Measurements from ENCODE around the gene USP26. TPM values are rescaled to one million over a fixed set of nuclear protein-coding genes. Genes with fewer than 3 reads are reported as not detected.
"Not testable (repeated sequence)": the region's sequence is repeated elsewhere in the genome, so short reads cannot be mapped to it uniquely, and the experiment has no call there.

The USP26 gene
- total and polyA plus RNA-seq, 2 experiments from 2014 or later: not detected

DNA sequence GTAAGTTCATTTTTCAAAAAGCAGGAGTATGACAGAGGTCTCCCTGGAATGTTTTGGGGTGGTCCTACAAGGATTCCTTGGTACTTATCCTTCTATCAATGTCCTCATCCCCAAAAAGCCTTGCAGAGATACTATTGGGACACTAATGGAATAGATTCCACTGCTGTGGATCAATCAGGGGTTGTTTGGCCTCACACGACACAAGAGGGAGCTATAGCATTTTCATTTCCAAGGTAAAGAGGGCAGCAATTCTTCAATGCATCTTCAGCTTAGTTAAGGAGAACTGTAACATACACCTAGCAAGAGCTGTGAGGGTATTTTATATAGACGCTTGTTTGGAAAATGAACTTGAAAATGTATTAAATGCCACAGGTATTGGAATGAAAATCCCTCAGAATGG, 50.9 kb downstream of the USP26 start:
- Histone ChIP-seq H3K27me3 (replicated peaks; ENCODE audit: insufficient read depth) (no peaks in the 10 kb centered on the region), H3K9me3 (ENCODE audit: low read depth) (no peaks in the 10 kb centered on the region), H4K20me1 (ENCODE audit: insufficient read depth) (no peaks in the 10 kb centered on the region), H3K4me3 (no peak overlapping the region), H3K9me2 (ENCODE audit: insufficient read depth) (no peaks in the 10 kb centered on the region), H2AFZ (no peak overlapping the region), H3K9ac (no peak overlapping the region), H3K79me2 (ENCODE audit: insufficient read depth) (no peaks in the 10 kb centered on the region), H3K4me1 (ENCODE audit: insufficient read depth) (no peaks in the 10 kb centered on the region), H3K4me2 (ENCODE audit: unreplicated experiment) (no peak overlapping the region), H3K27ac (no peak overlapping the region), H3K36me3 (ENCODE audit: low read depth) (no peaks in the 10 kb centered on the region), H3F3A (ENCODE audit: insufficient read depth) (no peaks in the 10 kb centered on the region)
- no peak for TF ChIP-seq EZH2 (IDR thresholded peaks at IDR 0.05; ENCODE audit: insufficient read depth, poor library complexity, severe bottlenecking)
- no peak for TF ChIP-seq EZH2phosphoT487 (IDR thresholded peaks at IDR 0.05; ENCODE audit: insufficient read depth, low read depth)
- 0 to 10% methylated on average over 2 of the region's 2 CpGs for WGBS, 2 experiments (ENCODE audit: low coverage in 1 of 2, low lambda C conversion rate in 2 of 2, missing lambda C conversion rate in 2 of 2)
- peak; percentile 15 for DNase-seq
- in situ Hi-C loops (cut with MboI): no loop called here

DNA sequence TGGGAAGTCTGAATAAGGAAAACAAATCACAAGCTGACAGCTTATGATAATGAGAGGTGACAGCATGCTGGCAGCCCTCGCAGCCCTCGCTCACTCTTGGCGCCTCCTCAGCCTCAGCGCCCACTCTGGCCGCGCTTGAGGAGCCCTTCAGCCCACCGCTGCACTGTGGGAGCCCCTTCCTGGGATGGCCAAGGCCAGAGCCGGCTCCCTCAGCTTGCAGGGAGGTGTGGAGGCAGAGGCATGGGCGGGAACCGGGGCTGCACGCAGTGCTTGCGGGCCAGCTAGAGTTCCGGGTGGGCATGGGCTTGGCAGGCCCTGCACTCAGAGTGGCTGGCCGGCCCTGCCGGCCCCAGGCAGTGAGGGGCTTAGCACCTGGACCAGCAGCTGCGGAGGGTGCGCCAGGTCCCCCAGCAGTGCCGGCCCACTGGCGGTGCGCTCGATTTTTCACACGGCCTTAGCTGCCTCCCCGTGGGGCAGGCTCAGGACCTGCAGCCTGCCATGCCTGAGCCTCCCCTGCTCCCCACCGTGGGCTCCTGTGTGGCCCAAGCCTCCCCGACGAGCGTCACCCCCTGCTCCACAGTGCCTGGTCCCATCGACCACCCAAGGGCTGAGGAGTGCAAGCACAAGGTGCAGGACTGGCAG, 52.6 kb downstream of the USP26 start:
- H3K36me3 ChIP-seq (ENCODE audit: low read depth); H3K27me3 ChIP-seq (replicated peaks; ENCODE audit: insufficient read depth); H3K4me1 ChIP-seq (ENCODE audit: insufficient read depth); H3K9ac ChIP-seq; in situ Hi-C loops (cut with MboI); H3K9me2 ChIP-seq (ENCODE audit: insufficient read depth); H3K9me3 ChIP-seq (ENCODE audit: low read depth); DNase-seq; H4K20me1 ChIP-seq (ENCODE audit: insufficient read depth); H3K4me2 ChIP-seq (ENCODE audit: unreplicated experiment); H3F3A ChIP-seq (ENCODE audit: insufficient read depth); H3K4me3 ChIP-seq; H3K27ac ChIP-seq; H2AFZ ChIP-seq; H3K79me2 ChIP-seq (ENCODE audit: insufficient read depth): not testable (repeated sequence)
- 76 to 92% methylated on average over 7 to 13 of the region's 28 CpGs for WGBS, 2 experiments (ENCODE audit: low coverage in 1 of 2, low lambda C conversion rate in 2 of 2, missing lambda C conversion rate in 2 of 2)

GRCh38 chrX:133042260-133042659, 54.6 kb downstream of the USP26 start:
- H3K4me1 ChIP-seq (ENCODE audit: insufficient read depth): no peaks in the 10 kb centered on the region
- H3K27ac ChIP-seq: no peak overlapping the region
- no peak overlapping the region for H3K4me2 ChIP-seq (ENCODE audit: unreplicated experiment)
- in situ Hi-C loops (cut with MboI): no loop called here
- no peaks in the 10 kb centered on the region for H3K9me3 ChIP-seq (ENCODE audit: low read depth)
- H4K20me1 ChIP-seq (ENCODE audit: insufficient read depth): no peaks in the 10 kb centered on the region
- H3F3A ChIP-seq (ENCODE audit: insufficient read depth): no peaks in the 10 kb centered on the region
- H2AFZ ChIP-seq: no peak overlapping the region
- TF ChIP-seq EZH2 (IDR thresholded peaks at IDR 0.05; ENCODE audit: insufficient read depth, poor library complexity, severe bottlenecking) (no peak), EZH2phosphoT487 (IDR thresholded peaks at IDR 0.05; ENCODE audit: insufficient read depth, low read depth) (no peak)
- no peaks in the 10 kb centered on the region for H3K36me3 ChIP-seq (ENCODE audit: low read depth)
- no peaks in the 10 kb centered on the region for H3K27me3 ChIP-seq (replicated peaks; ENCODE audit: insufficient read depth)
- no peaks in the 10 kb centered on the region for H3K79me2 ChIP-seq (ENCODE audit: insufficient read depth)
- H3K9me2 ChIP-seq (ENCODE audit: insufficient read depth): no peaks in the 10 kb centered on the region
- H3K9ac ChIP-seq: no peak overlapping the region
- 13 to 29% methylated on average over 1 to 2 of the region's 2 CpGs for WGBS, 2 experiments (ENCODE audit: low coverage in 1 of 2, low lambda C conversion rate in 2 of 2, missing lambda C conversion rate in 2 of 2)
- DNase-seq: no peak
- no peak overlapping the region for H3K4me3 ChIP-seq

DNA sequence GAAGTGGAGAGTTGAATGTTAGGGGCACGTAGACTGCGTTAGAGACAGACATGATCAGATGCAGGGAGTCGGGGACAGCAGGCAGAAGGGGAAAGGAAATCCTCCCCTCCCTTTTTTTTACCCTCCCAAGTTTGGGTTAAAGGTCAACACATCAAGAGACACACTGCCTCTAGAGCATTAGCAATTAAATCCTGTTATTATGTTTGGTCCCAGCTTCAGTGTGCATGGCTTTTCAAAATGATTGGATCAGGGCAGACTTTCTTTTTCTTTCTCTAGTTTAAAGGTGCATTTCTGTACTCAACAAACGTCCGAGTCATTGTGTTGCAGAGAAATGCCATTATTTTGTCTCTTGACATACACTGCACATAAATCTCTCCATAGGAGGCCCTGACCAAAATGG, 63.9 kb downstream of the USP26 start:
- in situ Hi-C loops (cut with MboI): no loop called here
- Histone ChIP-seq H3K27ac (no peak overlapping the region), H3K27me3 (replicated peaks; ENCODE audit: insufficient read depth) (no peaks in the 10 kb centered on the region), H3K79me2 (ENCODE audit: insufficient read depth) (no peaks in the 10 kb centered on the region), H3F3A (ENCODE audit: insufficient read depth) (no peaks in the 10 kb centered on the region), H3K9me3 (ENCODE audit: low read depth) (no peaks in the 10 kb centered on the region), H3K36me3 (ENCODE audit: low read depth) (no peaks in the 10 kb centered on the region), H3K4me1 (ENCODE audit: insufficient read depth) (no peaks in the 10 kb centered on the region), H3K9ac (no peak overlapping the region), H3K4me3 (no peak overlapping the region), H2AFZ (no peak overlapping the region), H3K9me2 (ENCODE audit: insufficient read depth) (no peaks in the 10 kb centered on the region), H4K20me1 (ENCODE audit: insufficient read depth) (no peaks in the 10 kb centered on the region), H3K4me2 (ENCODE audit: unreplicated experiment) (no peak overlapping the region)
- no peak for DNase-seq
- TF ChIP-seq EZH2 (IDR thresholded peaks at IDR 0.05; ENCODE audit: insufficient read depth, poor library complexity, severe bottlenecking): no peak
- no peak for TF ChIP-seq EZH2phosphoT487 (IDR thresholded peaks at IDR 0.05; ENCODE audit: insufficient read depth, low read depth)
- WGBS, 2 experiments (ENCODE audit: low coverage in 1 of 2, low lambda C conversion rate in 2 of 2, missing lambda C conversion rate in 2 of 2): 25 to 41% methylated on average over 4 to 5 of the region's 5 CpGs

- no peak overlapping the region for H3K9ac ChIP-seq
- no peaks in the 10 kb centered on the region for H3K9me3 ChIP-seq (ENCODE audit: low read depth)
- no peaks in the 10 kb centered on the region for H4K20me1 ChIP-seq (ENCODE audit: insufficient read depth)
- DNase-seq: no peak
- TF ChIP-seq EZH2phosphoT487 (IDR thresholded peaks at IDR 0.05; ENCODE audit: insufficient read depth, low read depth): no peak
- TF ChIP-seq EZH2 (IDR thresholded peaks at IDR 0.05; ENCODE audit: insufficient read depth, poor library complexity, severe bottlenecking): no peak
- no peaks in the 10 kb centered on the region for H3K79me2 ChIP-seq (ENCODE audit: insufficient read depth)
- no peak overlapping the region for H3K4me2 ChIP-seq (ENCODE audit: unreplicated experiment)
- in situ Hi-C loops (cut with MboI): no loop called here
- no peak overlapping the region for H3K4me3 ChIP-seq
- no peaks in the 10 kb centered on the region for H3F3A ChIP-seq (ENCODE audit: insufficient read depth)
- no peaks in the 10 kb centered on the region for H3K27me3 ChIP-seq (replicated peaks; ENCODE audit: insufficient read depth)
- H3K9me2 ChIP-seq (ENCODE audit: insufficient read depth): no peaks in the 10 kb centered on the region
- H3K36me3 ChIP-seq (ENCODE audit: low read depth): no peaks in the 10 kb centered on the region
- H2AFZ ChIP-seq: no peak overlapping the region
- no peak overlapping the region for H3K27ac ChIP-seq
- WGBS, 2 experiments (ENCODE audit: low coverage in 1 of 2, low lambda C conversion rate in 2 of 2, missing lambda C conversion rate in 2 of 2): 31 to 61% methylated on average over 2 to 3 of the region's 3 CpGs
- H3K4me1 ChIP-seq (ENCODE audit: insufficient read depth): no peaks in the 10 kb centered on the region
Observed at GRCh38 chrX:133018229-133018628, 78.7 kb downstream of the USP26 start.
